AG09319 (cell line): ENCODE results near the gene SLC1A7.

Experiments
- DNase-seq: peaks from one replicate; pipeline ENCODE4 v3.0.0-alpha.2; 2010; ENCODE audit warnings: low read depth; ENCODE audit errors: extremely low read depth
- CTCF ChIP-seq: IDR thresholded peaks from 2 replicates; pipeline ENCODE4 v1.5.1; 2011; ENCODE audit warnings: low read depth, mild to moderate bottlenecking, inconsistent platforms, low read length, moderate library complexity

Gene SLC1A7

GRCh38 chr1:53153752-53154151, 11.3 kb upstream of the SLC1A7 start:
- no peak for DNase-seq
- TF ChIP-seq CTCF, result no peak

DNA sequence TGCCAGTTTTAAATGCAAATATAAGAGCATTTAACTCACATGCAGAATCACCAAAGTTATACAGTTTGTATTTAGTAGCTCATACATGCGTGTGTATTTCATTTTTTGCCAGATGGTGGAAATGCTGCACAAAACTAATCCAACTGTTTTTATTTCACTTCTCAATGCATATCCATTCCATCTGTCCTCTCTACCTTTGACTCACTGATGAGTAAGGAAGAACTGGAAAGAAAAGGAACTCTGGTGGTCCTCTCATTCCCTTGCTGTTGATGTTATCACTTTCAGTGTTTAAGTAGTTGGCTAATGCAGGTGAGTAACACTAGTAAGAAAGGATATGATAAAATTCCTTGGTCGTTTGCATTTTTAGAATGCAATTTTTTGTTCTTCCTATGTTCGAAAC, 5.7 kb upstream of the SLC1A7 start:
- no peak for TF ChIP-seq CTCF
- no peak for DNase-seq

- no peak for DNase-seq
- TF ChIP-seq CTCF, result no peak
Measured at GRCh38 chr1:53147174-53147573, 4.7 kb upstream of the SLC1A7 start.

GRCh38 chr1:53145942-53146708, 3.7 kb upstream of the SLC1A7 start:
- TF ChIP-seq CTCF, result no peak
- peak; percentile 95 for DNase-seq

- no peak for DNase-seq
- TF ChIP-seq CTCF, result no peak
Measured at GRCh38 chr1:53145619-53145941, 3.1 kb upstream of the SLC1A7 start.

GRCh38 chr1:53145051-53145600, 2.7 kb upstream of the SLC1A7 start:
- no peak for TF ChIP-seq CTCF
- DNase-seq, result no peak

DNA sequence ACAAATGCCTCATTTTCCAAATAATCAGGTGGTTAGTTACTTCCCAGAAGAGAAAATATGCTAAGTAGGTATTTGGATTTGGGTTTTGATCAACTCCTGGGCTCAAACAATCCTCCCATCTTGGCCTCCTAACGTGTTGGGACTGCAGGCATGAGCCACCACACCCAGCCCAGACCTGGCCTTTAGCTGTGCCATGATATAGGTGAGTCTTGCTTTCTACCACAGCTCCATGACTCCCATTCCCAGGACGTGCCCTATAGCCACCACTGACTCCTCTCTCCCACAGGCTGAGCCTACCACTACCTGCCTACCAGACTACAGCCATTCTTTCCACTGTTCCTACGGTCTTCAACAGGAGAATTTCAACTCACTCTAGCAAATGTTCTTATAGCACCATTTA, 1.8 kb upstream of the SLC1A7 start:
- DNase-seq, result no peak

More for the DNA sequence above, 1.8 kb upstream of the SLC1A7 start:
- TF ChIP-seq CTCF, result no peak
